T-helper 2 cell treated with Interferon-gamma antibody and Interleukin-4, amounts not matched to agents 5 μg/mL and 100 μg/mL, for 36 hours (primary cell): Measurements from ENCODE around the gene WAPL.

Experiments used
- DNase-seq: peaks from one replicate; pipeline ENCODE4 v3.0.0; 2021; ENCODE audit warnings: low spot score
- H3K27ac Mint-ChIP-seq: one replicate; pipeline ENCODE4 v1.8.0; 2021; ENCODE audit warnings: mild to moderate bottlenecking, mixed read lengths
- H3K27me3 Mint-ChIP-seq: one replicate; pipeline ENCODE4 v1.8.0; 2021; ENCODE audit warnings: low read depth, mixed read lengths
- H3K36me3 Mint-ChIP-seq: one replicate; pipeline ENCODE4 v1.8.0; 2021; ENCODE audit warnings: low read depth, mixed read lengths
- H3K4me1 Mint-ChIP-seq: one replicate; pipeline ENCODE4 v1.8.0; 2021; ENCODE audit warnings: low read depth, mixed read lengths
- H3K4me3 Mint-ChIP-seq: one replicate; pipeline ENCODE4 v1.8.0; 2022; ENCODE audit warnings: mild to moderate bottlenecking, moderate library complexity, mixed read lengths
- H3K9me3 Mint-ChIP-seq: one replicate; pipeline ENCODE4 v1.8.0; 2021; ENCODE audit warnings: mixed read lengths

Gene WAPL

GRCh38 chr10:86480571-86480970 lies 41.0 kb downstream of the WAPL start:
- no peaks in the 10 kb centered on the region for H3K27me3 Mint-ChIP-seq
- DNase-seq = no peak
- H3K4me3 Mint-ChIP-seq = no peak overlapping the region
- H3K4me1 Mint-ChIP-seq = peaks cover 8% of the 10 kb centered on the region
- H3K36me3 Mint-ChIP-seq = peaks cover 22% of the 10 kb centered on the region
- no peak overlapping the region for H3K27ac Mint-ChIP-seq
- no peaks in the 10 kb centered on the region for H3K9me3 Mint-ChIP-seq

GRCh38 chr10:86472061-86472460 lies 49.5 kb downstream of the WAPL start:
- no peak overlapping the region for H3K27ac Mint-ChIP-seq
- no peaks in the 10 kb centered on the region for H3K4me1 Mint-ChIP-seq
- H3K27me3 Mint-ChIP-seq = no peaks in the 10 kb centered on the region
- H3K9me3 Mint-ChIP-seq = no peaks in the 10 kb centered on the region
- DNase-seq = no peak
- peaks cover 39% of the 10 kb centered on the region for H3K36me3 Mint-ChIP-seq
- no peak overlapping the region for H3K4me3 Mint-ChIP-seq

- DNase-seq = no peak
- H3K27ac Mint-ChIP-seq = no peak overlapping the region
- H3K4me3 Mint-ChIP-seq = no peak overlapping the region
- H3K4me1 Mint-ChIP-seq = no peaks in the 10 kb centered on the region
- H3K9me3 Mint-ChIP-seq = no peaks in the 10 kb centered on the region
- H3K36me3 Mint-ChIP-seq = peaks cover 50% of the 10 kb centered on the region
- H3K27me3 Mint-ChIP-seq = no peaks in the 10 kb centered on the region
These were observed 59.4 kb downstream of the WAPL start for GRCh38 chr10:86461963-86462804.

- Mint-ChIP-seq H3K9me3 (no peaks in the 10 kb centered on the region), H3K4me1 (peaks cover 19% of the 10 kb centered on the region), H3K36me3 (peaks cover 68% of the 10 kb centered on the region), H3K27me3 (no peaks in the 10 kb centered on the region), H3K4me3 (no peak overlapping the region), H3K27ac (no peak overlapping the region)
- no peak for DNase-seq
These were observed 70.0 kb downstream of the WAPL start for GRCh38 chr10:86451604-86451960.

- Mint-ChIP-seq H3K27ac (no peak overlapping the region), H3K27me3 (no peaks in the 10 kb centered on the region), H3K4me1 (peaks cover 22% of the 10 kb centered on the region), H3K36me3 (peaks cover 68% of the 10 kb centered on the region), H3K9me3 (no peaks in the 10 kb centered on the region), H3K4me3 (no peak overlapping the region)
- no peak for DNase-seq
These were observed 70.6 kb downstream of the WAPL start for GRCh38 chr10:86450806-86451603.

- Mint-ChIP-seq H3K9me3 (no peaks in the 10 kb centered on the region), H3K4me1 (peaks cover 22% of the 10 kb centered on the region), H3K27ac (no peak overlapping the region), H3K36me3 (peaks cover 65% of the 10 kb centered on the region), H3K4me3 (no peak overlapping the region), H3K27me3 (no peaks in the 10 kb centered on the region)
- DNase-seq = no peak
These were observed 71.5 kb downstream of the WAPL start for GRCh38 chr10:86449926-86450558.

GRCh38 chr10:86447432-86447831 lies 74.2 kb downstream of the WAPL start:
- DNase-seq = no peak
- Mint-ChIP-seq H3K9me3 (no peaks in the 10 kb centered on the region), H3K36me3 (peaks cover 73% of the 10 kb centered on the region), H3K27me3 (no peaks in the 10 kb centered on the region), H3K27ac (peak overlapping the region; percentile 51), H3K4me1 (peaks cover 22% of the 10 kb centered on the region), H3K4me3 (no peak overlapping the region)

GRCh38 chr10:86446987-86447386 lies 74.6 kb downstream of the WAPL start:
- no peak for DNase-seq
- H3K36me3 Mint-ChIP-seq = peaks cover 70% of the 10 kb centered on the region
- no peaks in the 10 kb centered on the region for H3K27me3 Mint-ChIP-seq
- H3K9me3 Mint-ChIP-seq = no peaks in the 10 kb centered on the region
- peak overlapping the region; percentile 51 for H3K27ac Mint-ChIP-seq
- no peak overlapping the region for H3K4me3 Mint-ChIP-seq
- H3K4me1 Mint-ChIP-seq = peaks cover 22% of the 10 kb centered on the region

GRCh38 chr10:86446440-86446839 lies 75.2 kb downstream of the WAPL start:
- H3K9me3 Mint-ChIP-seq = no peaks in the 10 kb centered on the region
- peak overlapping the region; percentile 56 for H3K27ac Mint-ChIP-seq
- no peaks in the 10 kb centered on the region for H3K27me3 Mint-ChIP-seq
- no peak overlapping the region for H3K4me3 Mint-ChIP-seq
- DNase-seq = no peak
- H3K36me3 Mint-ChIP-seq = peaks cover 69% of the 10 kb centered on the region
- H3K4me1 Mint-ChIP-seq = peaks cover 23% of the 10 kb centered on the region

- H3K4me3 Mint-ChIP-seq = no peak overlapping the region
- no peaks in the 10 kb centered on the region for H3K27me3 Mint-ChIP-seq
- no peak overlapping the region for H3K27ac Mint-ChIP-seq
- H3K9me3 Mint-ChIP-seq = no peaks in the 10 kb centered on the region
- H3K36me3 Mint-ChIP-seq = peaks cover 64% of the 10 kb centered on the region
- H3K4me1 Mint-ChIP-seq = peaks cover 29% of the 10 kb centered on the region
- DNase-seq = no peak
These were observed 77.7 kb downstream of the WAPL start for GRCh38 chr10:86443936-86444335.

GRCh38 chr10:86443069-86443468 lies 78.5 kb downstream of the WAPL start:
- H3K4me1 Mint-ChIP-seq = peaks cover 30% of the 10 kb centered on the region
- H3K36me3 Mint-ChIP-seq = peaks cover 67% of the 10 kb centered on the region
- H3K4me3 Mint-ChIP-seq = no peak overlapping the region
- H3K27ac Mint-ChIP-seq = peak overlapping the region; percentile 8
- no peaks in the 10 kb centered on the region for H3K27me3 Mint-ChIP-seq
- H3K9me3 Mint-ChIP-seq = no peaks in the 10 kb centered on the region
- no peak for DNase-seq

- Mint-ChIP-seq H3K36me3 (peaks cover 68% of the 10 kb centered on the region), H3K4me3 (no peak overlapping the region), H3K27me3 (no peaks in the 10 kb centered on the region), H3K4me1 (peaks cover 20% of the 10 kb centered on the region), H3K9me3 (no peaks in the 10 kb centered on the region), H3K27ac (peak overlapping the region; percentile 46)
- no peak for DNase-seq
These were observed 80.4 kb downstream of the WAPL start for GRCh38 chr10:86440874-86441843.

- no peaks in the 10 kb centered on the region for H3K27me3 Mint-ChIP-seq
- no peak overlapping the region for H3K27ac Mint-ChIP-seq
- H3K36me3 Mint-ChIP-seq = peaks cover 58% of the 10 kb centered on the region
- DNase-seq = no peak
- H3K4me1 Mint-ChIP-seq = peaks cover 19% of the 10 kb centered on the region
- no peak overlapping the region for H3K4me3 Mint-ChIP-seq
- H3K9me3 Mint-ChIP-seq = no peaks in the 10 kb centered on the region
These were observed 82.0 kb downstream of the WAPL start for GRCh38 chr10:86439544-86439943.
